CD14-positive monocyte (primary cell): ENCODE data around the gene DTD1. TPM values are rescaled to one million over a fixed set of nuclear protein-coding genes. Genes with fewer than 3 reads are reported as not detected.

Source experiments
- DNase-seq, 3 donors: peaks; one replicate each; pipeline ENCODE4 v3.0.0-alpha.2; 2011 to 2022
- H2AFZ ChIP-seq: 2 replicates; pipeline ENCODE4 v1.6.0; 2012; ENCODE audit warnings: mild to moderate bottlenecking, low read depth, low read length, inconsistent platforms; ENCODE audit not compliant: insufficient read depth, poor library complexity, severe bottlenecking
- H3K27ac ChIP-seq, 2 donors: 1 replicate in 1 of 2; 2 replicates in 1 of 2; pipeline ENCODE4 v1.5.1; 2012 to 2013; ENCODE audit warnings: low read length in 2 of 2, control low read depth in 1 of 2, inconsistent platforms in 1 of 2, low read depth in 1 of 2, mild to moderate bottlenecking in 1 of 2
- H3K27me3 ChIP-seq, 2 donors: one replicate each; pipeline versions ENCODE4 v1.6.0 to v1.6.1; 2011 to 2013; ENCODE audit warnings: low read length in 2 of 2; ENCODE audit not compliant: control insufficient read depth in 2 of 2, insufficient read depth in 2 of 2
- H3K36me3 ChIP-seq, 2 donors: replicated peaks in 1 of 2; 1 replicate in 1 of 2; 2 replicates in 1 of 2; pipeline versions ENCODE4 v1.5.1 to v1.6.1; 2012 to 2013; ENCODE audit warnings: low read length in 2 of 2, control low read depth in 1 of 2, inconsistent platforms in 1 of 2, mild to moderate bottlenecking in 1 of 2; ENCODE audit not compliant: insufficient read depth in 2 of 2, control insufficient read depth in 1 of 2
- H3K4me1 ChIP-seq, 2 donors: 1 replicate in 1 of 2; 2 replicates in 1 of 2; pipeline versions ENCODE4 v1.5.1 to v1.6.1; 2012 to 2013; ENCODE audit warnings: low read length in 2 of 2, control low read depth in 1 of 2, inconsistent platforms in 1 of 2, mild to moderate bottlenecking in 1 of 2, moderate library complexity in 1 of 2; ENCODE audit not compliant: insufficient read depth in 2 of 2, control insufficient read depth in 1 of 2
- H3K4me2 ChIP-seq: replicated peaks from 2 replicates; pipeline ENCODE3; 2012; ENCODE audit warnings: low read length, moderate library complexity, mild to moderate bottlenecking; ENCODE audit not compliant: poor library complexity, severe bottlenecking; ENCODE audit errors: extremely low read depth
- H3K4me3 ChIP-seq, 3 experiments: fragments of 200-600 bp in 1 of 3; sonication (generic) in 1 of 3; replicated peaks in 1 of 3; 1 replicate in 2 of 3; 2 replicates in 1 of 3; pipeline ENCODE4 v1.5.1; 2011 to 2013; ENCODE audit warnings: low read length in 3 of 3, mild to moderate bottlenecking in 3 of 3, control low read depth in 2 of 3, low read depth in 2 of 3, inconsistent platforms in 1 of 3, moderate library complexity in 1 of 3
- H3K79me2 ChIP-seq: 2 replicates; pipeline ENCODE4 v1.6.0; 2012; ENCODE audit warnings: mild to moderate bottlenecking, control low read depth, inconsistent platforms, low read length, moderate library complexity; ENCODE audit not compliant: insufficient read depth
- H3K9ac ChIP-seq: 2 replicates; pipeline ENCODE4 v1.6.0; 2017; ENCODE audit warnings: low read length, mild to moderate bottlenecking; ENCODE audit not compliant: insufficient read depth, poor library complexity, severe bottlenecking
- H3K9me3 ChIP-seq, 2 donors: replicated peaks in 1 of 2; 1 replicate in 1 of 2; 2 replicates in 1 of 2; pipeline versions ENCODE4 v1.5.1 to v1.6.1; 2012 to 2013; ENCODE audit warnings: low read length in 2 of 2, control low read depth in 1 of 2; ENCODE audit not compliant: control insufficient read depth in 1 of 2, insufficient read depth in 1 of 2
- H4K20me1 ChIP-seq: 2 replicates; pipeline ENCODE4 v1.6.0; 2012; ENCODE audit warnings: mild to moderate bottlenecking, low read length, control low read depth, moderate library complexity; ENCODE audit not compliant: insufficient read depth
- H3K27ac Mint-ChIP-seq, 7 donors: one replicate each; pipeline ENCODE4 v1.8.0; 2020; ENCODE audit warnings: mild to moderate bottlenecking in 7 of 7, mixed read lengths in 7 of 7, moderate library complexity in 6 of 7, inconsistent platforms in 2 of 7
- H3K27me3 Mint-ChIP-seq, 3 donors: one replicate each; pipeline ENCODE4 v1.8.0; 2021 to 2022; ENCODE audit warnings: low read depth in 3 of 3, mild to moderate bottlenecking in 3 of 3, mixed read lengths in 3 of 3, moderate library complexity in 3 of 3, inconsistent platforms in 1 of 3
- H3K36me3 Mint-ChIP-seq, 2 donors: one replicate each; pipeline ENCODE4 v1.8.0; 2020; ENCODE audit warnings: mixed read lengths in 2 of 2, inconsistent platforms in 1 of 2, mild to moderate bottlenecking in 1 of 2
- H3K4me1 Mint-ChIP-seq: one replicate; pipeline ENCODE4 v1.8.0; 2020; ENCODE audit warnings: mild to moderate bottlenecking, mixed read lengths
- H3K4me3 Mint-ChIP-seq, 2 donors: one replicate each; pipeline ENCODE4 v1.8.0; 2020; ENCODE audit warnings: mild to moderate bottlenecking in 2 of 2, mixed read lengths in 2 of 2, moderate library complexity in 1 of 2
- H3K9me3 Mint-ChIP-seq, 7 donors: one replicate each; pipeline ENCODE4 v1.8.0; 2020 to 2022; ENCODE audit warnings: mixed read lengths in 7 of 7, mild to moderate bottlenecking in 6 of 7, moderate library complexity in 6 of 7, inconsistent platforms in 2 of 7
- WGBS: methylation state at CpG from one replicate; pipeline ENCODE4 v1.1.5; 2013; ENCODE audit warnings: missing lambda C conversion rate; ENCODE audit not compliant: insufficient coverage; 5-methylcytosine and 5-hydroxymethylcytosine counted together
- intact Hi-C, 2 donors: fragments of 100-400 bp; cut with micrococcal nuclease; formaldehyde crosslinking; loops; one replicate each; pipeline versions ENCODE4 v1.15.0 to v1.15.1; 2023
- polyA plus RNA-seq, 3 donors: library from polyadenylated mRNA; depleted of rRNA in 1 of 3; unstranded in 2 of 3; stranded (reverse) in 1 of 3; fragments of 300-500 nt in 2 of 3; fragments of >200 nt in 1 of 3; fragmentation: Illumina TruSeq in 2 of 3; gene quantifications; 1 replicate in 2 of 3; 2 replicates in 1 of 3; pipeline ENCODE4 v1.2.3, GENCODE V29; 2012 to 2021
- TF ChIP-seq, protein P1 (sequence below): fragments of 200-600 bp; IDR thresholded peaks from one replicate; pipeline ENCODE4 v1.8.0; 2022; ENCODE audit warnings: antibody characterized with exemption, mild to moderate bottlenecking

The DTD1 gene
- polyA plus RNA-seq, 3 donors: 18.8 to 33.6 (median 26.3) TPM

DNA sequence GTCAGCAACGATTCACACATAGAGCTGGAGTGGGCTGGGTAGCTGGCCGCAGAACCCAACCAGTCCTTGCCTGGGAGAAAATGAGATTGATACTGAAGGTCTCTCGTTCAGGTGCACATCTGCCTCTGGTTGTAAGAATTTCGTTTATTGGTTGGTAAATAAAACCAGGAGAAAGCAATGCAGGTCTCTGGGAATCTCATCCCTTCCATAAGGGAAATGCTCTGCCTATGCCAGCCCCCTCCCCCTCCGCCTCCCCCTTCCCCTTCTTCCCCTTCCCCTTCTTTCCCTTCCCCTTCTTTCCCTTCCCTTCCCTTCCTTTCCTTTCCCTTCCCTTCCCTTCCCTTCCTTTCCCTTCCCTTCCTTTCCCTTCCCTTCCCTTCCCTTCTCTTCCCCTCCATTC is 107.3 kb downstream of the DTD1 start:
- Histone ChIP-seq H2AFZ (no peak overlapping the region), H3K36me3 (no peaks in the 10 kb centered on the region), H3K27ac (no peak overlapping the region), H3K79me2 (no peaks in the 10 kb centered on the region), H4K20me1 (no peaks in the 10 kb centered on the region), H3K9me3 (peaks cover 0 to 3% of the 10 kb centered on the region in 2 donors), H3K9ac (no peak overlapping the region), H3K4me2 (no peak overlapping the region), H3K4me3 (no peak overlapping the region), H3K27me3 (no peaks in the 10 kb centered on the region), H3K4me1 (no peaks in the 10 kb centered on the region)
- WGBS: 100% methylated on average over 1 of the region's 5 CpGs
- DNase-seq: no peak
- Mint-ChIP-seq H3K27ac (no peak overlapping the region), H3K4me3 (no peak overlapping the region), H3K36me3 (peaks cover 0 to 6% of the 10 kb centered on the region in 2 donors), H3K9me3 (peaks cover 0 to 10% (median 3%) of the 10 kb centered on the region in 7 donors), H3K4me1 (no peaks in the 10 kb centered on the region), H3K27me3 (no peaks in the 10 kb centered on the region)
- TF ChIP-seq, protein P1, sequence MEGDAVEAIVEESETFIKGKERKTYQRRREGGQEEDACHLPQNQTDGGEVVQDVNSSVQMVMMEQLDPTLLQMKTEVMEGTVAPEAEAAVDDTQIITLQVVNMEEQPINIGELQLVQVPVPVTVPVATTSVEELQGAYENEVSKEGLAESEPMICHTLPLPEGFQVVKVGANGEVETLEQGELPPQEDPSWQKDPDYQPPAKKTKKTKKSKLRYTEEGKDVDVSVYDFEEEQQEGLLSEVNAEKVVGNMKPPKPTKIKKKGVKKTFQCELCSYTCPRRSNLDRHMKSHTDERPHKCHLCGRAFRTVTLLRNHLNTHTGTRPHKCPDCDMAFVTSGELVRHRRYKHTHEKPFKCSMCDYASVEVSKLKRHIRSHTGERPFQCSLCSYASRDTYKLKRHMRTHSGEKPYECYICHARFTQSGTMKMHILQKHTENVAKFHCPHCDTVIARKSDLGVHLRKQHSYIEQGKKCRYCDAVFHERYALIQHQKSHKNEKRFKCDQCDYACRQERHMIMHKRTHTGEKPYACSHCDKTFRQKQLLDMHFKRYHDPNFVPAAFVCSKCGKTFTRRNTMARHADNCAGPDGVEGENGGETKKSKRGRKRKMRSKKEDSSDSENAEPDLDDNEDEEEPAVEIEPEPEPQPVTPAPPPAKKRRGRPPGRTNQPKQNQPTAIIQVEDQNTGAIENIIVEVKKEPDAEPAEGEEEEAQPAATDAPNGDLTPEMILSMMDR: no peak
- intact Hi-C loops: no loop called here

DNA sequence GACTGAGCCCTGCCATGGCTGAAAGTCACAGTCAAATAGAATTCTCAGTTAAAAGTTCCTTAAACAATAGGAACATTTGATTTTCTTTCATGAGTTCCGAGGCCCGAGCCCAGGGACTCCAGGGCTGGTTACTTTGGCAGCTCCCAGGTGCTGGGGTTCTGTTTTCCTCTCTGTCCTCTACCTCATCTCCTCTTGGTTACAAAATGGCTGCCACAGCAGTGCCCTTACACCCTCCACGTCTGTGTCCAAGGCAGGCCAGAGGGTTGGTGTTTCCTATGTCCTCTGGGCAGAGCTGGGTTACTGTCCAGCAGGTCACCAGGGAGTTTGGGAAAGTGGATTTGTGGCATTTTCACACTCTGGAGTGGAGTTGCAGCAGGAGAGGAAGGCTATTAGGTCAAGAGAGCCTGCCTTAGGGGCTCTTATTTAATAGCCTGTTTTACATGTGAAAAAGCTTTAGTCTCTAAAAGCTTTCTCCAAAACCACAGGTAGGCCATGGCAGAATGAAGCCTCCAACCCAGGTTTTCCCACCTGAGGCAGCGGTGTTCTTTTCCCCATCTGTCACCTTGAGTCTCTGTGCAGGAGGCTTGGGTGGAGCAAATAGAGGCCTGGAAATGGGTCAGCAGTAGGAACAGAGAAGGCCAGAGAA is 111.0 kb downstream of the DTD1 start:
- peaks cover 0 to 10% (median 2%) of the 10 kb centered on the region in 7 donors for H3K9me3 Mint-ChIP-seq
- H3K79me2 ChIP-seq: no peaks in the 10 kb centered on the region
- H3K4me1 ChIP-seq: no peaks in the 10 kb centered on the region
- DNase-seq: no peak
- TF ChIP-seq, protein P1: no peak
- H3K27ac ChIP-seq: no peak overlapping the region
- H3K4me1 Mint-ChIP-seq: peaks cover 5% of the 10 kb centered on the region
- H3K9ac ChIP-seq: no peak overlapping the region
- no peak overlapping the region for H3K4me3 Mint-ChIP-seq
- no peak overlapping the region for H3K4me2 ChIP-seq
- no peaks in the 10 kb centered on the region for H4K20me1 ChIP-seq
- intact Hi-C loops: no loop called here
- no peaks in the 10 kb centered on the region for H3K36me3 ChIP-seq
- WGBS: 86% methylated on average over 4 of the region's 4 CpGs
- H3K27me3 Mint-ChIP-seq: no peaks in the 10 kb centered on the region
- H3K9me3 ChIP-seq: peaks cover 0 to 3% of the 10 kb centered on the region in 2 donors
- H3K36me3 Mint-ChIP-seq: peaks cover 0 to 6% of the 10 kb centered on the region in 2 donors
- H3K4me3 ChIP-seq: no peak overlapping the region
- H3K27me3 ChIP-seq: no peaks in the 10 kb centered on the region
- H3K27ac Mint-ChIP-seq: peak overlapping the region in 1 of 7 donors; percentile 67
- no peak overlapping the region for H2AFZ ChIP-seq
